RPMI7951 (cell line): Measurements from ENCODE around the gene PAWR. TPM values are rescaled to one million over a fixed set of nuclear protein-coding genes. Genes with fewer than 3 reads are reported as not detected.
"Not testable (repeated sequence)": the region's sequence is repeated elsewhere in the genome, so short reads cannot be mapped to it uniquely, and the experiment has no call there.

ENCODE experiments used
- DNase-seq: peaks from one replicate; pipeline ENCODE4 v3.0.0-alpha.2; 2012; ENCODE audit warnings: low read depth
- total RNA-seq: library from RNA; depleted of rRNA; stranded (reverse); fragments of >200 nt; shearing (Covaris generic); gene quantifications from 2 replicates; pipeline ENCODE4 v1.2.3, GENCODE V29; 2014

Gene PAWR
- total RNA-seq, 1 experiment from 2014 or later, result 11.8 TPM

GRCh38 chr12:79686171-79686570 lies 4.6 kb downstream of the PAWR start:
- DNase-seq, result no peak

- peak; percentile 46 for DNase-seq
Measured at GRCh38 chr12:79685068-79685467, 5.7 kb downstream of the PAWR start.

- not testable (repeated sequence) for DNase-seq
Measured at GRCh38 chr12:79684338-79684737, 6.4 kb downstream of the PAWR start.

GRCh38 chr12:79682593-79682992 lies 8.2 kb downstream of the PAWR start:
- DNase-seq, result no peak

- peak; percentile 64 for DNase-seq
Measured at GRCh38 chr12:79681008-79681590, 9.7 kb downstream of the PAWR start.

GRCh38 chr12:79680051-79680450 lies 10.7 kb downstream of the PAWR start:
- no peak for DNase-seq

- no peak for DNase-seq
Measured at GRCh38 chr12:79678306-79678705, 12.5 kb downstream of the PAWR start.

GRCh38 chr12:79677672-79678071 lies 13.1 kb downstream of the PAWR start:
- no peak for DNase-seq

GRCh38 chr12:79676579-79676978 lies 14.2 kb downstream of the PAWR start:
- no peak for DNase-seq

- peak; percentile 71 for DNase-seq
Measured at GRCh38 chr12:79674629-79675028, 16.1 kb downstream of the PAWR start.

- DNase-seq, result no peak
Measured at GRCh38 chr12:79673354-79673753, 17.4 kb downstream of the PAWR start.

- DNase-seq, result peak; percentile 58
Measured at GRCh38 chr12:79668113-79668512, 22.7 kb downstream of the PAWR start.

- no peak for DNase-seq
Measured at GRCh38 chr12:79665212-79665887, 25.4 kb downstream of the PAWR start.

- no peak for DNase-seq
Measured at GRCh38 chr12:79664518-79664917, 26.2 kb downstream of the PAWR start.

- peak; percentile 33 for DNase-seq
Measured at GRCh38 chr12:79662046-79662811, 28.5 kb downstream of the PAWR start.

GRCh38 chr12:79661629-79662028 lies 29.1 kb downstream of the PAWR start:
- peak; percentile 6 for DNase-seq

- peak; percentile 4 for DNase-seq
Measured at GRCh38 chr12:79659961-79660431, 30.8 kb downstream of the PAWR start.

- DNase-seq, result peak; percentile 4
Measured at GRCh38 chr12:79658221-79658620, 32.5 kb downstream of the PAWR start.

GRCh38 chr12:79657136-79657535 lies 33.6 kb downstream of the PAWR start:
- DNase-seq, result no peak

- no peak for DNase-seq
Measured at GRCh38 chr12:79655036-79655435, 35.7 kb downstream of the PAWR start.

GRCh38 chr12:79652521-79652920 lies 38.2 kb downstream of the PAWR start:
- DNase-seq, result no peak

GRCh38 chr12:79650440-79650839 lies 40.3 kb downstream of the PAWR start:
- no peak for DNase-seq

GRCh38 chr12:79648881-79649280 lies 41.9 kb downstream of the PAWR start:
- DNase-seq, result no peak
